Stimulated activated CD8-positive, alpha-beta memory T cell treated with anti-CD3 and anti-CD28 coated beads, Interleukin-2, amount 100 ng/mL, for 1 hour (primary cell): ENCODE measurements around the gene MAML2.
"Not testable (repeated sequence)": the region's sequence is repeated elsewhere in the genome, so short reads cannot be mapped to it uniquely, and the experiment has no call there.

ENCODE experiments used
- DNase-seq, 2 donors: peaks; one replicate each; pipeline ENCODE4 v3.0.0-alpha.2; 2020; ENCODE audit warnings: low read depth in 2 of 2

Gene MAML2

DNA sequence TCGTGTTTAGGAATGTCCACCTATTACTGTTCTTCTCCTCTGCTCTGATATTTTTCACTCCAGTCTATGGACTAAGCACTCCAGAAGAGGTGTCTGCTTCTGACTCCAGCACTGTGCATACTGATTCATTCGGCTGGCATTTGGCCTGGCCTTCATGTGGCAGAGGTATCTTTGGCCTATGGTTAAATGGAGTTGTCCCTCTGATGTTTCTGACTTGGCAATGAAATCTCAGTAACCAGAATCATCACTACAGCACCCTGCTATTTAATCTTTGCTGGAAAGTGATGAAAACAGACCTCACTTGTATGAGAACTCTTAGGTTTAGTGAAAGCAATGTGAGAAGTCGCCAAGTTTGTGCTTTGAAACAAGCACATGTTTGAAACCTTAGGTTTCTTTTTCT, 155.2 kb downstream of the MAML2 start:
- no peak for DNase-seq

GRCh38 chr11:96186806-96187205, 156.2 kb downstream of the MAML2 start:
- DNase-seq = no peak

DNA sequence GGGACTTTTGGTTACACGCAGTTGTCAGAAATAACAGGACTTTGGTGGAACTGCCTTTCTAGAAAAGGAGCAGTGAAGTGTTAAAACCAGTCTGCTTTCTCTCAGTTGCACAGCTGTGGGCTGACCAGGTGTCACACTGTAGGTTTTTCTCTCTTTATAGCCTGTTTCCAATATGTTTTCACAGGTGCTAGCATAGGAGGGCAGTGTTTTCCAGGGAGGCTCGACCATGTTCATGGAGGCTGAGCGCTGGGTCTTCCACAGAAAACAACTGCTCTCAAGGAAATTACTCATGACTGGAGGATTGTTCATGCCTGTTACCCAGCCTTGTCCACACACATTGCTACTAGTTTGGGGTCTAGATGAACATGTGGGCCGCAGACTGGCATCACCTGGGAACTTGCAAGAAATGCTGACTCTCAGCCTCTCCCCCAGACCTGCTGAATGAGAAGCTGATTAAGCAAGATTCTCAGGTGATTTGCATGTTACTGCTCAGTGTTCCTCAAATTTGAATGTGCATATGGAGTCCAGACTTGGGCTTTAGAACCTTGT, 157.7 kb downstream of the MAML2 start:
- DNase-seq = no peak

DNA sequence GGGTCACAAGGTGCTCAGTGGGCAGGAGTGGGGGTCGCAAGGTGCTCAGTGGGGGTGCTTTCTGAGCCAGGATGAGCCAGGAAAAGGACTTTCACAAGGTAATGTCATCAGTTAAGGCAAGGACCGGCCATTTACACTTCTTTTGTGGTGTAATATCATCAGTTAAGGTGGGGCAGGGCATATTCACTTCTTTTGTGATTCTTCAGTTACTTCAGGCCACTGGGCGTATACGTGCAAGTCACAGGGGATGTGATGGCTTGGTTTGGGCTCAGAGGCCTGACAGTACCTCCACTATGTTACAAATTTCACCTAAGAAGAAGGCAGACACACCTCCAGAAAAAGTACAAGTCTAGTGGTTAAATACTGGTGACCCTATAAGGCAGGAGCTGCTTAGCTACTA, 162.1 kb downstream of the MAML2 start:
- DNase-seq = not testable (repeated sequence)

DNA sequence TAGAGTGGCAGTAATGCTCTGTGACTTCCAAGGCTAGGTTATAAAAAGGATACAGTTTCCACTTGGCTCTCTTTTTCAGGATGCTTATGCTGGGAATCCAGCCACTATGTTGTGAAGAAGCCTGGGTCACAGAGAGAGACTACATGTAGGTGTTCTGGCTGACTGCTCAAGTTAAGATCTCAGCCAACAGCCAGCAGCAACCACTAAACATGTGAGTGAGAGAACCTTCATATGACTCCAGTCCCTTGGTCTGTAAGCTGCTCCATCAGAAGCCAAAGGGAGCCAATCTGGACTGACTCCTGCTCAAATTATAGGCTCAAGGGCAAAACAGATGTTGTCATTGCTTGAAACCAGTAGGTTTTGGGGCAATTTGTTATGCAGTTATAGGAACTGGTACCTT, 162.7 kb downstream of the MAML2 start:
- DNase-seq = no peak

DNA sequence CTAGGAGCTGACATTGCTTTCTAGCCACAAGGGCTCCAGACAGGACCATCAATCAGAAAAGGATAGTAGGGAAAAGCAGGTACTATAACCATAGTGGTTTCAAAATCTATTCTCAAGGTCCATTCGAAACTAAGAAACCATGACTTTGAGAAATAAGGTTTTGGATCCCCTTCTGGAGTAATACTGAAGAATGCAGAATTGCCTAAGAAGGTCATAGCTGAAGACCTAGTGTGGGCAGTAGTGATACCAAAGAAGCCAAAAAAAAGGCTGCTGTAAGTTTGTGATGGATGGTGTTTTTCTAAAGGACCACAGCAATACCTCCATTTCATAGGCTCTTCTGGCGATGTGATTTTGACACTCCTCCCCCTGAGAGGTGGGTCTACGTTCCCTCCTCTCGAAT, 163.1 kb downstream of the MAML2 start:
- no peak for DNase-seq

DNA sequence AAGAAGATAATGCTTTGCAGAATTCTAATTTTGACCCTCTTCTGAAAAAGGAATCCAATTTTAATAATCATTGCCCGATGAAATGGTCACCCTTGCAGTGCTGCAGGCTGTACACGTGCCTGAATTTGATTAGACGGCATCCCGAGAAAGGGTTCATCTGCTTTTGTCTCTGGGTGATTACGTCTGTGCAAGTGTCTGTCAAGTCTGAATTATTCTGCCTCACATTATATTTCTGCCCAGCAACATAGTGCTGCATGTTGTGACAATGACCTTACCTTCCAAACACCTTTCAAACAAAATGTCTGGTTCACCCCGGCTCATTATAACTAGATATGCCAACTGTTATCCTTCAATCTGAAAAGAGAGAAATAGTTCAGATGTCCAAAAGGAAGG, 164.1 kb downstream of the MAML2 start:
- no peak for DNase-seq

- no peak for DNase-seq
Measured at GRCh38 chr11:96178049-96178886, 164.7 kb downstream of the MAML2 start.

GRCh38 chr11:96177146-96177545, 165.8 kb downstream of the MAML2 start:
- no peak for DNase-seq

GRCh38 chr11:96173906-96174305, 169.1 kb downstream of the MAML2 start:
- DNase-seq = no peak

DNA sequence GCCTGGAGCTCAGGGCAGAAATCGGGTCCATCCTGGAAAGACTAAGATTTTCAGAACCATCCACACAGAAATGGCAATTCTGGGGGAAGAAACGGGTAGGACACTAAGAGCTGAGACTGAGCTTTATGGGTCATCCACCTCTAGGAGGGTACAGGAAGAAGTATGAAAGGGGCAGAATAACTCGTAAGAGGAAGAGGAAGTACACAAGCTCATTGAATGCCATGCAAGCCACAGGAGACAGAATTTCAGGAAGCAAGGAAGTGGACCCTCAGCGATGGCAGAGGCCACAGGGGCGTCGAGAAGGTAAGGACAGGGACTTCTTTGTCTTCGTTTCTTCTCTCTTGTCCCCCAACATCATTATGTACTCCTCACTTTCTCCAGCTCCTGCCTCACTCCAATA, 169.6 kb downstream of the MAML2 start:
- no peak for DNase-seq

DNA sequence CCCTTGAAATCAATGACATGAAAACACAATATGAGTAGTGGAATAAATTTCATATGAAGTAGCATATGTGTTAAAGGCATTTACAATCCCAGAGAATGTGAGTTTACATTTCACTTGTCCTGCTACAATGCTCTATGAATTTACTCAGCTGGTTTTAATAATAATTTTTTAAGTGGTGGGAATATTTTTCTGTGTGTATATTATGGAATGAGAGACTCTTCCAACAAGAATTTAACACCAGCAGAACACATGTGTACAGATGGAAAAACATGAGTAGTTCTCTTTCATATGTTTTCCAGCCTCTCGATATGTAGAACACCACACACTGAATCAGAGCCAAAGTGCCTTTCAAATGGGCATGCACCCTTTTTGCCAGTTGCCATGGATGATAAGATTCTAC, 170.4 kb downstream of the MAML2 start:
- no peak for DNase-seq

DNA sequence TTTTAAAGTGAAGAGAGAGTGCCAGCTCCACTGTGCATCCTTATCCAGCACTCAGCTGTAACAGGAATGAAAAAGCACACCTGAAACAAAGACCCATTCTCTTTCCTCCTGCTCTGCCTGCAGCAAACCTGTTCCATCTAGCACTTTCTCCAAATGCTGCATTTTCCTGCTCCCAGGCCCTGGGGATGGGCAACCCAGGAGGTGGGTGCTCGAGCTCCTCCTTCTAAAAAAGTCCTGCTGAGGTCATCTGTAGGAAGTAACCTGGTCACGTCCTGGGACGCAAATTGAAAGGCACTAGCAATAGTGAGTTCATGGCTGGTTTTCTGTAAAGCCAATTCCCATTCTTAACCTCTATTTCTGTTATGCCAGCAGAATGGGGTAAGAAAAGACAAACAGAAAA, 173.7 kb downstream of the MAML2 start:
- DNase-seq = no peak

- DNase-seq = no peak
Measured at GRCh38 chr11:96168623-96169022, 174.4 kb downstream of the MAML2 start.

DNA sequence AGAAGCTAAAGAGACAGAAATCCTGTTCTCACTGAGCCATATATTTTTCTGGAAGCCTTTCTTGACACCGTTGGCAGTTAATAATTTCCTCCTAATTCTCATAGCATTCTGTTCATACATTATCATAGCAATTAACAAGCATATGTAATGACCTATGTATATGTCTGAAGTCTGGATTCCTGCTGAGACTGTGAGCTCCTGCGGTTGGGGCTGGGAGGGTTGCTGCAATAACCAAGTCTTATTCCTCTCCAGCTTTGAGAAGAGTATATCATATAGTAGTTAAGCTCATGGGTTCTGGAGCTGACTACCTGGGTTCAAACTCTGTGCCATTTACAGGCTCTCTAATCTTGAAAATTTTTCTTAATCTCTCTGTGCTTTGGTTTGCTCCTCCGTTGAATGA, 175.2 kb downstream of the MAML2 start:
- no peak for DNase-seq

DNA sequence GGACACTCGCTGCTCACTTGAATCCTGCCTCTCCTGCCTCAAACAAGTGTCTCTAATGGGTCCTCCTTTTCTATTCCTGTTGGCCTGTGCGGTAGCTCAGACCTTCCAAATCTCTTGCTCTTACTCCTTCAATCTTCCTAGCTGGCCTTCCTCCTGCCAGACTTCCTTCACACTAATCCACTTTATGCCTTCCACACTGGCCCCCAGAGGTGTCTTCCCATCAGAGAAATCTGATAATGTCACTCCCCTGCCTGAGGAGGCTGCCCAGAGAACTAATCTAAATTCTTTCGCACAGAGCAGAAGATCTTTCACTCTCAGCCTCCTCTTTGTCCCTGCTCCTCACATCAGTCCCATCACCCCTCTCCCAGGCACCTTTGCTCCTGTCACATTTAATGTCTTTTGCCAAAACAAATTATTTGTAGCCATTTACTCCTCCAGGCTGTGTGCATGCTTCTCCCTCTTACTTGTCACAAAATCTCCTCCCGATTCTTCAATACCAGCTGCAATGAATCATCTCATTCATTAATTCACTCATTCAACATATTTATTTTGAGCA, 175.7 kb downstream of the MAML2 start:
- DNase-seq = no peak

GRCh38 chr11:96162816-96163499, 180.0 kb downstream of the MAML2 start:
- no peak for DNase-seq

GRCh38 chr11:96161307-96162089, 181.5 kb downstream of the MAML2 start:
- DNase-seq = no peak

DNA sequence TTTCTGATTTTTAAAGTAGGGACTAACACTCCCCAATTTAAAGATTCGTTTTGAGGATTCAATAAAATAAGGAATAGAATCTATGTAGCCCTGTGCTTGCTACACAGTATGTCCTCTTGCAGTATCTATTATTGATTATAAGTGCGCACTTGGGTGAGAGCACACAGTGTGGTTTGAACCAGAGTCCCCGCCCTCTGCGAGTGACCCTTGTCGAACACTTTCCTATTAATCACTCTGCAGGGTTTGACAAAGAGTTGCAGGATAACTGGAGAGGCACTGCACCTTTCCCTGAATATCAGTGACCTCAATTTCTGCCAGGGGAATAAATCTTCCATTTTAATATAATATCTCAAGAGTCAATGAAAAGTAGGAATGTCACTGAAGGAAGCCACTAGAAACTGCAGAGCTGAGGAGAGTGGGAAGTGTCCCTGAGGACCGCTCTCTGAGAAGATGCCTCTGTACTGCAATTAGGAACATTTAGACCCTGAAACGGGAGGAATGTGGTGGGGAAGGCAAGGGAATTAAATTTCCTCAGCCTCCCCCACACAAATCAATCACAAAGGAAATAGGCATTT, 182.2 kb downstream of the MAML2 start:
- DNase-seq = no peak

- no peak for DNase-seq
Measured at GRCh38 chr11:96159968-96160367, 183.0 kb downstream of the MAML2 start.

- no peak for DNase-seq
Measured at GRCh38 chr11:96158126-96158525, 184.9 kb downstream of the MAML2 start.

- DNase-seq = no peak
Measured at GRCh38 chr11:96157517-96157873, 185.5 kb downstream of the MAML2 start.
